H1 (cell line): Measurements from ENCODE around the gene FBXL17. TPM values are rescaled to one million over a fixed set of nuclear protein-coding genes. Genes with fewer than 3 reads are reported as not detected.

Experiments
- CTCF ChIA-PET: fragments of 300-600 bp; sonication (Branson Sonifier 250); formaldehyde crosslinking; loops from one replicate; lab custom pipeline; 2021; ENCODE audit not compliant: partially characterized antibody; lab: Charles Lee
- POLR2A ChIA-PET: fragments of 300-600 bp; sonication (Branson Sonifier 250); formaldehyde crosslinking; loops from one replicate; lab custom pipeline; 2021; ENCODE audit warnings: inconsistent platforms; ENCODE audit not compliant: partially characterized antibody; lab: Charles Lee
- DNase-seq, 2 experiments: peaks; one replicate each; pipeline versions ENCODE4 v3.0.0 to v3.0.0-alpha.2; 2010 to 2022; ENCODE audit warnings: low spot score in 2 of 2, low read depth in 1 of 2, mixed read lengths in 1 of 2
- FAIRE-seq: peaks from 2 replicates; lab custom pipeline; 2011; peaks lifted over from hg19 to GRCh38; lab: Jason Lieb, UNC
- H2AFZ ChIP-seq: 2 replicates; pipeline ENCODE4 v1.8.1; 2012; ENCODE audit warnings: low read length, inconsistent platforms
- H2AK5ac ChIP-seq: 2 replicates; pipeline ENCODE4 v1.6.1; 2013; ENCODE audit warnings: low read depth, low read length
- H2BK120ac ChIP-seq: replicated peaks from 2 replicates; pipeline ENCODE3; 2013; ENCODE audit warnings: low read depth, low read length, inconsistent platforms
- H2BK12ac ChIP-seq: 2 replicates; pipeline ENCODE4 v1.6.1; 2013; ENCODE audit warnings: low read depth, low read length
- H2BK15ac ChIP-seq: 2 replicates; pipeline ENCODE4 v1.6.1; 2013; ENCODE audit warnings: low read length
- H2BK20ac ChIP-seq: 2 replicates; pipeline ENCODE4 v1.6.1; 2013; ENCODE audit warnings: low read length
- H2BK5ac ChIP-seq: 2 replicates; pipeline ENCODE4 v1.6.1; 2013; ENCODE audit warnings: low read depth, low read length
- H3K14ac ChIP-seq: 2 replicates; pipeline ENCODE4 v1.6.1; 2013; ENCODE audit warnings: inconsistent platforms; ENCODE audit not compliant: insufficient read length
- H3K18ac ChIP-seq: 2 replicates; pipeline ENCODE4 v1.6.1; 2013; ENCODE audit warnings: low read length; ENCODE audit errors: extremely low read depth
- H3K23ac ChIP-seq: 2 replicates; pipeline ENCODE4 v1.6.1; 2013; ENCODE audit warnings: inconsistent platforms; ENCODE audit not compliant: insufficient read length
- H3K23me2 ChIP-seq: 2 replicates; pipeline ENCODE4 v1.6.1; 2013; ENCODE audit warnings: low read depth, low read length
- H3K27ac ChIP-seq: 2 replicates; pipeline ENCODE4 v1.6.1; 2011; ENCODE audit warnings: low read depth, low read length, inconsistent platforms
- H3K27me3 ChIP-seq, 4 experiments: replicated peaks in 1 of 4; 1 replicate in 1 of 4; 2 replicates in 3 of 4; pipeline versions ENCODE4 v1.6.1 to v1.8.1; 2011 to 2013; ENCODE audit warnings: low read length in 3 of 4, mild to moderate bottlenecking in 3 of 4, inconsistent platforms in 2 of 4, mixed read lengths in 2 of 4, moderate library complexity in 1 of 4; ENCODE audit not compliant: control insufficient read depth in 3 of 4, insufficient read depth in 3 of 4; ENCODE audit errors: extremely low read depth in 1 of 4
- H3K36me3 ChIP-seq, 4 experiments: 2 replicates each; pipeline versions ENCODE4 v1.6.1 to v1.8.1; 2011 to 2013; ENCODE audit warnings: mild to moderate bottlenecking in 4 of 4, low read length in 3 of 4, moderate library complexity in 2 of 4, control low read depth in 1 of 4, inconsistent platforms in 1 of 4; ENCODE audit not compliant: insufficient read depth in 4 of 4, control insufficient read depth in 2 of 4
- H3K4ac ChIP-seq: replicated peaks from 2 replicates; pipeline ENCODE3; 2013; ENCODE audit warnings: low read length, low read depth, mixed read lengths, inconsistent platforms; ENCODE audit not compliant: insufficient read length
- H3K4me1 ChIP-seq, 4 experiments: replicated peaks in 1 of 4; 1 replicate in 1 of 4; 2 replicates in 3 of 4; pipeline versions ENCODE4 v1.6.1 to v1.8.1; 2011 to 2013; ENCODE audit warnings: low read length in 3 of 4, inconsistent platforms in 2 of 4, mixed read lengths in 1 of 4; ENCODE audit not compliant: insufficient read depth in 4 of 4, control insufficient read depth in 3 of 4
- H3K4me2 ChIP-seq, 2 experiments: 2 replicates each; pipeline versions ENCODE4 v1.6.1 to v1.8.1; 2011 to 2013; ENCODE audit warnings: low read depth in 2 of 2, low read length in 2 of 2, control low read depth in 1 of 2, inconsistent platforms in 1 of 2, mild to moderate bottlenecking in 1 of 2; ENCODE audit not compliant: insufficient read depth in 1 of 2
- H3K4me3 ChIP-seq, 4 experiments: fragments of 200-600, 300-600 bp in 1 of 4; sonication (generic), shearing (Covaris generic), sonication (Bioruptor Twin) in 1 of 4; 2 replicates each; pipeline versions ENCODE4 v1.5.1 to v1.8.1; 2011 to 2016; ENCODE audit warnings: low read length in 4 of 4, low read depth in 3 of 4, control low read depth in 2 of 4, inconsistent platforms in 2 of 4, mild to moderate bottlenecking in 2 of 4, mixed read lengths in 1 of 4, moderate library complexity in 1 of 4; ENCODE audit not compliant: insufficient read depth in 2 of 4; ENCODE audit errors: extremely low read depth in 1 of 4
- H3K56ac ChIP-seq: replicated peaks from 2 replicates; pipeline ENCODE3; 2013; ENCODE audit warnings: low read depth, mild to moderate bottlenecking, mixed read lengths, low read length, inconsistent platforms; ENCODE audit not compliant: insufficient read length
- H3K79me1 ChIP-seq: 2 replicates; pipeline ENCODE4 v1.6.1; 2013; ENCODE audit warnings: low read depth, low read length, control low read depth
- H3K79me2 ChIP-seq, 2 experiments: 2 replicates each; pipeline versions ENCODE4 v1.6.1 to v1.8.1; 2012 to 2013; ENCODE audit warnings: low read length in 2 of 2, mild to moderate bottlenecking in 2 of 2, inconsistent platforms in 1 of 2; ENCODE audit not compliant: insufficient read depth in 2 of 2, control insufficient read depth in 1 of 2
- H3K9ac ChIP-seq, 4 experiments: replicated peaks in 1 of 4; 1 replicate in 1 of 4; 2 replicates in 3 of 4; pipeline versions ENCODE4 v1.6.1 to v1.8.1; 2011 to 2013; ENCODE audit warnings: low read depth in 3 of 4, low read length in 3 of 4, control low read depth in 2 of 4, mild to moderate bottlenecking in 2 of 4, moderate library complexity in 2 of 4, inconsistent platforms in 1 of 4; ENCODE audit errors: extremely low read depth in 1 of 4
- H3K9me3 ChIP-seq, 2 experiments: 2 replicates each; pipeline versions ENCODE4 v1.6.1 to v1.8.1; 2012 to 2013; ENCODE audit warnings: mild to moderate bottlenecking in 2 of 2, moderate library complexity in 2 of 2, control low read depth in 1 of 2, inconsistent platforms in 1 of 2, low read depth in 1 of 2, low read length in 1 of 2, mixed read lengths in 1 of 2; ENCODE audit not compliant: insufficient read depth in 2 of 2
- H4K20me1 ChIP-seq, 2 experiments: replicated peaks in 1 of 2; 2 replicates each; pipeline versions ENCODE3 to v1.8.1; 2011 to 2013; ENCODE audit warnings: inconsistent platforms in 2 of 2, low read length in 2 of 2, mild to moderate bottlenecking in 1 of 2; ENCODE audit not compliant: insufficient read depth in 2 of 2, control insufficient read depth in 1 of 2
- H4K5ac ChIP-seq: 2 replicates; pipeline ENCODE4 v1.6.1; 2013; ENCODE audit warnings: low read length, low read depth, mixed read lengths, inconsistent platforms; ENCODE audit not compliant: insufficient read length
- H4K8ac ChIP-seq: 2 replicates; pipeline ENCODE4 v1.8.0; 2013; ENCODE audit warnings: mild to moderate bottlenecking, moderate library complexity, low read length, inconsistent platforms; ENCODE audit not compliant: insufficient read depth; ENCODE audit errors: extremely low read depth
- H4K91ac ChIP-seq: replicated peaks from 2 replicates; pipeline ENCODE3; 2013; ENCODE audit warnings: low read length, mixed read lengths, inconsistent platforms; ENCODE audit not compliant: insufficient read length
- BCL11A ChIP-seq, 2 experiments: IDR thresholded peaks; one replicate each; pipeline ENCODE4 v1.6.1; 2011; ENCODE audit warnings: low read depth in 2 of 2, low read length in 2 of 2, mild to moderate bottlenecking in 2 of 2
- BRCA1 ChIP-seq: IDR thresholded peaks from 2 replicates; pipeline ENCODE4 v1.6.1; 2012; ENCODE audit warnings: low read depth, low read length, improper control_type of control experiment
- CBX8 ChIP-seq: fragments of 300-800, 300-1000 bp; sonication (generic); IDR thresholded peaks from 2 replicates; pipeline ENCODE4 v1.7.1; 2016; ENCODE audit warnings: low read depth, low read length, borderline replicate concordance
- EGR1 ChIP-seq: IDR thresholded peaks from 2 replicates; pipeline ENCODE4 v1.6.1; 2011; ENCODE audit warnings: low read depth, low read length, borderline replicate concordance
- GTF2F1 ChIP-seq: IDR thresholded peaks from 2 replicates; pipeline ENCODE4 v1.6.1; 2012; ENCODE audit warnings: low read depth, low read length, improper control_type of control experiment, borderline replicate concordance
- JUND ChIP-seq: IDR thresholded peaks from 2 replicates; pipeline ENCODE4 v1.6.1; 2011; ENCODE audit warnings: mild to moderate bottlenecking, improper control_type of control experiment, low read length
- KDM1A ChIP-seq: fragments of 200-600, 300-600 bp; sonication (generic); IDR thresholded peaks from 2 replicates; pipeline ENCODE4 v1.7.1; 2016; ENCODE audit warnings: mild to moderate bottlenecking, low read length, borderline replicate concordance
- MAFK ChIP-seq: IDR thresholded peaks from 2 replicates; pipeline ENCODE4 v1.6.1; 2012; ENCODE audit warnings: low read depth, mild to moderate bottlenecking, improper control_type of control experiment, low read length
- NRF1 ChIP-seq: IDR thresholded peaks from 2 replicates; pipeline ENCODE4 v1.6.1; 2011; ENCODE audit warnings: mild to moderate bottlenecking, low read depth, low read length, improper control_type of control experiment
- POLR2A ChIP-seq, 2 experiments: IDR thresholded peaks; 1 replicate in 1 of 2; 2 replicates in 1 of 2; pipeline ENCODE4 v1.6.1; 2011; ENCODE audit warnings: low read depth in 2 of 2, low read length in 2 of 2, mild to moderate bottlenecking in 2 of 2; ENCODE audit errors: control extremely low read depth in 1 of 2
- RAD21 ChIP-seq, 2 experiments: IDR thresholded peaks in 1 of 2; conservative IDR thresholded peaks in 1 of 2; 2 replicates each; pipeline ENCODE4 v1.6.1; 2011; ENCODE audit warnings: low read depth in 2 of 2, low read length in 2 of 2, improper control_type of control experiment in 1 of 2, inconsistent platforms in 1 of 2, mild to moderate bottlenecking in 1 of 2, moderate library complexity in 1 of 2
- RBBP5 ChIP-seq: IDR thresholded peaks from 2 replicates; pipeline ENCODE4 v1.7.1; 2012; ENCODE audit warnings: low read depth, mild to moderate bottlenecking, inconsistent platforms, low read length, moderate library complexity, borderline replicate concordance
- RNF2 ChIP-seq: fragments of 200-900, 300-1000 bp; sonication (generic); IDR thresholded peaks from 2 replicates; pipeline ENCODE4 v1.7.1; 2016; ENCODE audit warnings: borderline replicate concordance, low read depth, mild to moderate bottlenecking, antibody characterized with exemption, low read length; ENCODE audit not compliant: poor library complexity, severe bottlenecking; ENCODE audit errors: missing control alignments
- SAP30 ChIP-seq: fragments of 300-600 bp; sonication (generic); IDR thresholded peaks from 2 replicates; pipeline ENCODE4 v1.7.1; 2012; ENCODE audit warnings: low read length, moderate library complexity, mild to moderate bottlenecking, inconsistent platforms; ENCODE audit not compliant: insufficient read depth, insufficient replicate concordance
- SP4 ChIP-seq: IDR thresholded peaks from 2 replicates; pipeline ENCODE4 v1.6.1; 2012; ENCODE audit warnings: low read length, inconsistent platforms
- ZNF274 ChIP-seq: IDR thresholded peaks from 2 replicates; pipeline ENCODE4 v1.7.0; 2012; ENCODE audit warnings: low read length, borderline replicate concordance; ENCODE audit errors: extremely low read depth
- polyA plus RNA-seq, 7 experiments: library from polyadenylated mRNA; depleted of rRNA in 3 of 7; stranded (reverse) in 5 of 7; unstranded in 2 of 7; fragments of >200 nt in 5 of 7; fragments of 200-250 nt in 2 of 7; gene quantifications; 1 replicate in 5 of 7; 2 replicates in 1 of 7; 4 replicates in 1 of 7; pipeline versions ENCODE4 v1.2.1 to v1.2.3, GENCODE V29; 2011 to 2013; ENCODE audit warnings: missing spikeins in 2 of 7, mixed read lengths in 2 of 7
- total RNA-seq: library from RNA; stranded (reverse); fragmentation: NEBNext Ultra II Directional; extraction: Animal tissue kit (Norgen Biotek cat#: 25700); gene quantifications from 2 replicates; pipeline ENCODE4 v1.2.1, GENCODE V29; 2021

FBXL17 gene
- total and polyA plus RNA-seq, 2 of the 8 experiments (the other 6 are each of a cell fraction or from before 2014, with no cell fraction given), result 0.35 to 4.3 TPM

GRCh38 chr5:108174286-108174685 is 207.6 kb downstream of the FBXL17 start:
- CTCF ChIA-PET, result interaction anchor here (0.7 to 1.0 kb wide), 2 partner anchors 18 to 1005 kb away, joined by 3 read pairs; no protein-coding TSS in a partner anchor
- TF ChIP-seq NRF1, result no peak
- TF ChIP-seq POLR2A (IDR thresholded peaks at IDR 0.05; ENCODE audit: control extremely low read depth in 1 of 2, low read depth in 2 of 2, low read length in 2 of 2), result no peak
- TF ChIP-seq CBX8, result no peak
- no peak for TF ChIP-seq RBBP5
- no peak for TF ChIP-seq BRCA1
- no peak for TF ChIP-seq BCL11A (IDR thresholded peaks at IDR 0.05; ENCODE audit: low read depth in 2 of 2, low read length in 2 of 2)
- TF ChIP-seq KDM1A, result no peak
- TF ChIP-seq GTF2F1, result no peak
- no peak for TF ChIP-seq JUND
- no peak for TF ChIP-seq SAP30
- no peak for TF ChIP-seq SP4
- TF ChIP-seq RNF2, result no peak
- no peak for TF ChIP-seq RAD21 (IDR thresholded peaks at IDR 0.05 in 1 of 2, conservative IDR thresholded peaks at IDR 0.05 in 1 of 2; ENCODE audit: low read depth in 2 of 2, low read length in 2 of 2)
- no peak for TF ChIP-seq MAFK
- no peak for TF ChIP-seq EGR1
- no peak for TF ChIP-seq ZNF274

More at GRCh38 chr5:108174286-108174685, 207.6 kb downstream of the FBXL17 start:
- Histone ChIP-seq H3K14ac (no peak overlapping the region), H3K27ac (no peak overlapping the region), H2BK20ac (no peak overlapping the region), H3K79me1 (no peaks in the 10 kb centered on the region), H3K4me1 (no peaks in the 10 kb centered on the region), H2AFZ (no peak overlapping the region), H3K27me3 (no peaks in the 10 kb centered on the region), H2BK15ac (no peak overlapping the region), H3K18ac (no peak overlapping the region), H3K9me3 (no peaks in the 10 kb centered on the region), H3K23me2 (no peaks in the 10 kb centered on the region), H4K91ac (no peak overlapping the region), H2BK12ac (no peak overlapping the region), H3K56ac (no peak overlapping the region), H4K20me1 (no peaks in the 10 kb centered on the region), H2BK5ac (no peak overlapping the region), H4K8ac (no peak overlapping the region), H3K23ac (no peak overlapping the region), H3K9ac (no peak overlapping the region), H3K4me3 (no peak overlapping the region), H4K5ac (no peak overlapping the region), H2AK5ac (no peak overlapping the region), H3K4ac (no peak overlapping the region), H2BK120ac (no peak overlapping the region), H3K4me2 (no peak overlapping the region), H3K79me2 (no peaks in the 10 kb centered on the region), H3K36me3 (no peaks in the 10 kb centered on the region)
- DNase-seq (no peak), FAIRE-seq (no peak)
- POLR2A ChIA-PET, result no interaction called here
